Ovary (tissue), 3 donors: Measurements from ENCODE around the gene MAN2A1.

Experiments used
- POLR2A ChIP-seq: fragments of 450-650 bp; IDR thresholded peaks from one replicate; pipeline ENCODE4 v1.6.1; 2017; ENCODE audit warnings: antibody characterized with exemption, mild to moderate bottlenecking, moderate library complexity
- TF ChIP-seq, protein P1 (sequence below), 3 donors: fragments of 450-650 bp in 2 of 3; fragments of 200-600 bp in 1 of 3; IDR thresholded peaks; one replicate each; pipeline versions ENCODE4 v1.5.1 to v1.8.0; 2016 to 2022; ENCODE audit warnings: antibody characterized with exemption in 3 of 3, mild to moderate bottlenecking in 1 of 3
- donor health status: DM: no; HTN: no; CAD: no.

DNA sequence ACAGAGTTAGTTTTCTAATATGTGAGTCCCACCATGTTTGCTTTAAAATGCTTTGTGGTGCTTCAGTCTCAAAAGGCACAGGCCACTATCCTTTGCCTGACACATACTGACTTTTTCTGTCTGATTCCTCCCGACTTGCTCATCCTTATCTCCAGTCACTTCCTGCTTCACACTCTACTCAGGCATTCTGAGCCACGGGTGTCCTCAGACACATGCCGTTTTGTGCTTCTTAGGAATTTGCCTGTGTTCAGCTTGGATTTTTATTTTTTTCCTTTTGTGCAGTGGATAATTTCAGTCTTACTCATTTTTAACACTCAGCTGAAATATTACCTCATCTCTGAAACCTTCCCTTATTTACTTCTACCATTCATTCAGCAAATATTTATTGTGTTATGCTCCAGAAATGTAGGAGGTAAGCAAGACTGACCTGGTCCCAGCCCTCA lies 54.1 kb downstream of the MAN2A1 start:
- TF ChIP-seq, protein P1, sequence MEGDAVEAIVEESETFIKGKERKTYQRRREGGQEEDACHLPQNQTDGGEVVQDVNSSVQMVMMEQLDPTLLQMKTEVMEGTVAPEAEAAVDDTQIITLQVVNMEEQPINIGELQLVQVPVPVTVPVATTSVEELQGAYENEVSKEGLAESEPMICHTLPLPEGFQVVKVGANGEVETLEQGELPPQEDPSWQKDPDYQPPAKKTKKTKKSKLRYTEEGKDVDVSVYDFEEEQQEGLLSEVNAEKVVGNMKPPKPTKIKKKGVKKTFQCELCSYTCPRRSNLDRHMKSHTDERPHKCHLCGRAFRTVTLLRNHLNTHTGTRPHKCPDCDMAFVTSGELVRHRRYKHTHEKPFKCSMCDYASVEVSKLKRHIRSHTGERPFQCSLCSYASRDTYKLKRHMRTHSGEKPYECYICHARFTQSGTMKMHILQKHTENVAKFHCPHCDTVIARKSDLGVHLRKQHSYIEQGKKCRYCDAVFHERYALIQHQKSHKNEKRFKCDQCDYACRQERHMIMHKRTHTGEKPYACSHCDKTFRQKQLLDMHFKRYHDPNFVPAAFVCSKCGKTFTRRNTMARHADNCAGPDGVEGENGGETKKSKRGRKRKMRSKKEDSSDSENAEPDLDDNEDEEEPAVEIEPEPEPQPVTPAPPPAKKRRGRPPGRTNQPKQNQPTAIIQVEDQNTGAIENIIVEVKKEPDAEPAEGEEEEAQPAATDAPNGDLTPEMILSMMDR (IDR thresholded peaks at IDR 0.05): no peak
- no peak for TF ChIP-seq POLR2A
